ENCODE measurements around the gene DEFB131B.
"Not testable (repeated sequence)": the region's sequence is repeated elsewhere in the genome, so short reads cannot be mapped to it uniquely, and the experiment has no call there.

DEFB131B gene

GRCh38 chr11:71911986-71912340 lies 33.7 kb downstream of the DEFB131B start:
- not testable (repeated sequence) for FAIRE-seq

DNA sequence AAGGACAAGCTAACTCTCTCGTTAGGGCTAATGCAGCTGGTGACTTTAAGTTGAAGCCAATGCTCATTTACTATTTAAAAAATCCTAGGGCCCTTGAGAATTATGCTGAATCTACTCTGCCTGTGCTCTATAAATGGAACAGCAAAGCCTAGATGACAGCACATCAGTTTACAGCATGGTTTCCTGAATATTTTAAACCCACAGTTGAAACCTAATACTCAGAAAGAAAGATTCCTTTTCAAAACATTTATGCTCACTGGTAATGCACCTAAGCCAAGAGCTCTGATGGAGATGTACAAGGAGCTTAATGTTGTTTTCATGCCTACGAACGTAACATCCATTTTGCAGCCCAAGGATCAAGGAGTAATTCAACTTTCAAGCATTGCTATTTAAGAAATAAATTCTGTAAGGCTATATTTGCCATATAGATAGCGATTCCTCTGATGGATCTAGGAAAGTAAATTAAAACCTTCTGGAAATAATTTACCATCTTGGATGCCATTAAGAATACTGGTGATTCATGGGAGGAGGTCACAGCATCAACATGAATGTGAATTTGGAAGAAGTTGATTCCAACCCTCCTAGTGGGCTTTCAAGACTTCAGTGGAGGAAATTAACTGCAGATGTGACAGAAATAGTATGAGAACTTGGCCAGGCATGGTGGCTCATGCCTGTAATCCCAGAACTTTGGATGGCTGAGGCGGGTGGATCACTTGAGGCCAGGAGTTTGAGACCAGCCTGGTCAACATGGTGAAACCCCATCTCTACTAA lies 35.7 kb downstream of the DEFB131B start:
- FAIRE-seq, result no peak

- no peak for FAIRE-seq
Measured at GRCh38 chr11:71914617-71915189, 36.5 kb downstream of the DEFB131B start.

- FAIRE-seq, result no peak
Measured at GRCh38 chr11:71917646-71918140, 39.4 kb downstream of the DEFB131B start.

DNA sequence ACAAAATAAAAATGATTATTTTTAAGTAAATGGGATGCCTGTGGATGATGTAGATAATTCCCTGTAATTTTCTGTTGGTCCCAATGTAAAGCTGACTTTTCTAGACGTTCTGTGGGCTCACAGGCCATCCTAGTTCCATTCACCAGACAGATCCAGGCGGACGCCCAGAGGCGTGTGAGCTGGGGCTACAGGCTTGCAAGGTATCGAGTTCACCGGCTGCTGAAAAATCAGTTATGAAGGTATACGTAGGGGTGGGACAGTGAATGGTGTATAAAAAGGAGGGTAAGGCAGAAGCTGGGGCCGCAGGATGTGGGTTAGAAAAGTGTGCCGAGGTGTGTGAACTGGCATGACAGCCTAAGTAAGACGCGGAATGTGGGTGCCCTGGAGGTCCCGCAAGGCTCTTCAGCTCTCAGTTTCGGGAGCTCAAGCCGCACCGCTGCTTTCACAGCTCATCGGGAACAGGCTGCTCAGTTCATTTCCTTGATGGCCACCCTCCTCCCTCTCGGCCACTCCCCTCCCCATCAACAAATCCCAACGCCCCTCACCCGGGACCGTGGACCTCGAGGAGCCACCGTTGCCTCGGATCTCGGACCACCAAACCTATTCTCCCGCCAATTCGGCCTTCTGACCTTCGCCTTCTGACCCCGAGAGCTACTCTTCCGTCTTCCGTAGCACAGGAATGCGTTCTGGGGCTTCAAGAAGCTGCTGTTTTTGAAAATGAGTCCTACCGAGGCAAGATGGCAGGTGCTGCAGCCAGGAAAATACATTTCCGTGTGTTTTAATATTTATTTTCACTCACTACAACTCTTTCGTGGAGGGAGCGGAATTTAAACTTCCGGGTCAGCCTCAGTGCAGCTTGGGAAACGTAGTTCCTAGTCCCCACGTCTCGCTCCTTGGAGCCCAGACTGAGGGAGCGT lies 49.8 kb downstream of the DEFB131B start, which contains the start of gene XNDC1N:
Gene XNDC1N (minus strand): TSS at position 775 of the 917 bp plus-strand sequence. CDS start 5,241 bp downstream, outside the sequence.
- FAIRE-seq, result no peak

- peak; percentile 21 for FAIRE-seq
Measured at GRCh38 chr11:71928737-71929443, 50.6 kb downstream of the DEFB131B start, which contains the start of gene RNF121. RNF121 (plus strand) TSS chr11:71929046; CDS start chr11:71929062, 16 bp downstream.

GRCh38 chr11:71929491-71929890 lies 51.2 kb downstream of the DEFB131B start:
- no peak for FAIRE-seq

GRCh38 chr11:71930556-71931244 lies 52.4 kb downstream of the DEFB131B start:
- FAIRE-seq, result no peak

DNA sequence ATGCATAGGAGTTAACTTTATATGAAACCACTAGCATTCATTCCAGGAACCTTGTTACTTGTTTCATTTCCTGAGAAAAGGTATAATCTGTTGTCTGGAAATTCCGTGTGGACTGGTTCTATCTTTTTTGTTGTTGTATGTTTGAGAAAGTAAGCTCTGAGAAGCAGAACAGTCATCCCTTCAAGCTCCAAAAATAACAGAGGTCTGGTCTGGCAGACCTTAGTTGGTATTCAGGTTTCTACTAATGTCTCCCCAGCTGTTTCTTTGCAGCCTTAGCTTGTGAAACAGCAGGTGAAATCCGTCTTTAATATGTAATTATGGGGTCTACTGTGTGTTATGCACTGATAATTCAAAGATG lies 53.0 kb downstream of the DEFB131B start:
- no peak for FAIRE-seq

DNA sequence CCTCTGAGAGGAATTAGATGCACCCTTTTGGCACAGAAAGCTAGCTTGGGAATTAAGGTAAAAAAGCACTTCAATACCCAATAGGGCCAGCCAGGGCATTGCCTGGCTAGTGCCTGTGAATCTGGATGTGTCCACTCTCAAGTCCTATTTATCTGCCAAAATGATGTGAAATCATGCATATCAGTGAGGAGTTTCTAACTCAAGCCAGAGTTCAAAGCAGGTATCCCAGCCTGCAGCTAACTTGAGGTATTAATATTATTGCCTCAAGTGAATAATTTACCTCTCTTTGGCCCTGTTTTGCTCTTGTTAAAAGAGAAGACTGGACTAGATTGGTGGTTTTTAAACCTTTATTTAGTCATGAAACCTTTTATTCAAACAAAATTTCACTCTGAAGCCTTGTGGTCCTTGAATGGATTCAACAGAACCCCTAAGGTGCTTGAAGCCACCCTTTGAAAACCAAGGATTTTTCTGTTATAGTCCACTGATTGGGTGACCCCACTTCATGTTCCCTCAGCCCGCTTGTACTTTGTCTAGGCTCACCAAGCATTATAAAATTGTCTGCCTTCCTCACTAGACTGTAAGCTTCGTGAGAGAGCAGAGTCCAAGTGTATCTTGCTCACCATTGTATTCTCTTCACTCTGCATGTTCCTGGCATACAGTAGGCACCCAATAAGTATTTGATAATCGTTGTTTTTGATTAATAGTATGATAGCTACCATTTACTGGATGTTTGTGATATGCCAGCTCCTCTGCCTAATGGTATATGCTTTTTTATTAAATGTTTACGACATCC lies 55.1 kb downstream of the DEFB131B start:
- FAIRE-seq, result no peak
